ENCODE results near the gene MUC21. TPM values are rescaled to one million over a fixed set of nuclear protein-coding genes. Genes with fewer than 3 reads are reported as not detected.
"Not testable (repeated sequence)": the region's sequence is repeated elsewhere in the genome, so short reads cannot be mapped to it uniquely, and the experiment has no call there.

The MUC21 gene
- total and polyA plus RNA-seq, 2 of the 8 experiments (the other 6 are each of a cell fraction or from before 2014, with no cell fraction given), result not detected

- H3K36me3 ChIP-seq (ENCODE audit: control insufficient read depth in 2 of 4, insufficient read depth in 4 of 4, low read length in 3 of 4); H4K8ac ChIP-seq (ENCODE audit: extremely low read depth, insufficient read depth, low read length); H3K79me2 ChIP-seq (ENCODE audit: control insufficient read depth in 1 of 2, insufficient read depth in 2 of 2, low read length in 2 of 2); H3K18ac ChIP-seq (ENCODE audit: extremely low read depth, low read length); H3K23me2 ChIP-seq (ENCODE audit: low read depth, low read length); H3K9ac ChIP-seq (replicated peaks in 1 of 4; ENCODE audit: extremely low read depth in 1 of 4, low read depth in 3 of 4, low read length in 3 of 4); H2AK5ac ChIP-seq (ENCODE audit: low read depth, low read length); H3K56ac ChIP-seq (replicated peaks; ENCODE audit: insufficient read length, low read depth, low read length); H3K4ac ChIP-seq (replicated peaks; ENCODE audit: insufficient read length, low read depth, low read length); FAIRE-seq; H4K20me1 ChIP-seq (replicated peaks in 1 of 2; ENCODE audit: control insufficient read depth in 1 of 2, insufficient read depth in 2 of 2, low read length in 2 of 2); H3K4me2 ChIP-seq (ENCODE audit: insufficient read depth in 1 of 2, low read depth in 2 of 2, low read length in 2 of 2); H3K9me3 ChIP-seq (ENCODE audit: insufficient read depth in 2 of 2, low read depth in 1 of 2, low read length in 1 of 2); DNase-seq (ENCODE audit: low read depth in 1 of 2, low spot score in 2 of 2); H4K5ac ChIP-seq (ENCODE audit: insufficient read length, low read depth, low read length); H3K23ac ChIP-seq (ENCODE audit: insufficient read length); H3K4me1 ChIP-seq (replicated peaks in 1 of 4; ENCODE audit: control insufficient read depth in 3 of 4, insufficient read depth in 4 of 4, low read length in 3 of 4); H2BK20ac ChIP-seq (ENCODE audit: low read length); H3K14ac ChIP-seq (ENCODE audit: insufficient read length); H3K27me3 ChIP-seq (replicated peaks in 1 of 4; ENCODE audit: control insufficient read depth in 3 of 4, extremely low read depth in 1 of 4, insufficient read depth in 3 of 4, low read length in 3 of 4); H2AFZ ChIP-seq (ENCODE audit: low read length); H3K79me1 ChIP-seq (ENCODE audit: low read depth, low read length); H3K4me3 ChIP-seq (ENCODE audit: extremely low read depth in 1 of 4, insufficient read depth in 2 of 4, low read depth in 3 of 4, low read length in 4 of 4); H2BK12ac ChIP-seq (ENCODE audit: low read depth, low read length); H2BK120ac ChIP-seq (replicated peaks; ENCODE audit: low read depth, low read length); H4K91ac ChIP-seq (replicated peaks; ENCODE audit: insufficient read length, low read length); H2BK5ac ChIP-seq (ENCODE audit: low read depth, low read length); H3K27ac ChIP-seq (ENCODE audit: low read depth, low read length); H2BK15ac ChIP-seq (ENCODE audit: low read length): not testable (repeated sequence)
- 90% methylated on average over 15 of the region's 15 CpGs; no CpG with 5 or more reads in 1 of the 2 experiments for WGBS, 2 experiments (ENCODE audit: extremely low coverage in 1 of 2, insufficient coverage in 1 of 2, insufficient read length in 1 of 2, insufficient replicate concordance in 2 of 2, low coverage in 1 of 2, low lambda C conversion rate in 2 of 2, missing lambda C conversion rate in 1 of 2)
- POLR2A ChIA-PET (ENCODE audit: partially characterized antibody), result interaction anchor here (1.2 kb wide), 1 partner anchor 106 kb away, joined by 3 read pairs; no protein-coding TSS in a partner anchor
- CTCF ChIA-PET (ENCODE audit: partially characterized antibody), result interaction anchor here (0.6 to 1.9 kb wide), 6 partner anchors 17 to 343 kb away, joined by 3 to 6 read pairs (median 4); no protein-coding TSS in a partner anchor
These were observed 38.4 kb downstream of the MUC21 start for GRCh38 chr6:31021705-31022531.
